ENCODE measurements around the gene ZRSR2. TPM values are rescaled to one million over a fixed set of nuclear protein-coding genes. Genes with fewer than 3 reads are reported as not detected.

Gene ZRSR2
- total RNA-seq, 2 experiments from 2014 or later: 15.7 to 16.7 TPM

GRCh38 chrX:15834053-15834452, 43.8 kb downstream of the ZRSR2 start:
- Mint-ChIP-seq H3K9me3 (no peaks in the 10 kb centered on the region), H3K27ac (no peak overlapping the region), H3K36me3 (ENCODE audit: low read depth) (no peaks in the 10 kb centered on the region), H3K27me3 (ENCODE audit: low read depth) (no peaks in the 10 kb centered on the region), H3K4me3 (no peak overlapping the region), H3K4me1 (ENCODE audit: low read depth) (peaks cover 8% of the 10 kb centered on the region)
- DNase-seq: no peak
- CTCF ChIA-PET: interaction anchor here (1.7 kb wide), 1 partner anchor 14 kb away, joined by 4 read pairs; no protein-coding TSS in a partner anchor
- intact Hi-C loops (cut with micrococcal nuclease): loop anchor here (2.0 kb wide), 1 partner anchor 19 kb away; no protein-coding TSS in a partner anchor

- no peaks in the 10 kb centered on the region for H3K9me3 Mint-ChIP-seq
- no peak overlapping the region for H3K27ac Mint-ChIP-seq
- peaks cover 3% of the 10 kb centered on the region for H3K4me1 Mint-ChIP-seq (ENCODE audit: low read depth)
Measured at GRCh38 chrX:15834827-15835595, 44.7 kb downstream of the ZRSR2 start.

DNA sequence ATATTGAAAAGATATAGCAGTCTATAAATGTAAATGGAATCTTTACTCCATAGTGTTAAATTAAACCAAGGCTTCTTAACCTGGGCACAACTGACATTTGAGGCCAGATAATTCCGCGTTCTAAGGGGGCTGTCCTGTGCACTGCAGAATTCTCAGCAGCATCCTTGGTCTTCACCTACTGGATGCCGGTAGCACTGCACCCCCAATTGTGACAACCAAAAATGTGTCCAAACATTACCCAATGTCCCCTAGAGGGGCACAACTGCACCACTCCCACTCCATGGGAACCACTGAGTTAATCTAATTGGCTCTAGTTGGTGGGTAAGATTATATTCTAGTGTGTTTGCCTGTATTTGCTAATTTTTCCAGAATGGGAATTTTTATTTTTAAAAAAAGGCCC, 47.7 kb downstream of the ZRSR2 start:
- no peaks in the 10 kb centered on the region for H3K9me3 Mint-ChIP-seq
- no peaks in the 10 kb centered on the region for H3K36me3 Mint-ChIP-seq (ENCODE audit: low read depth)
- peaks cover 2% of the 10 kb centered on the region for H3K4me1 Mint-ChIP-seq (ENCODE audit: low read depth)
- H3K27ac Mint-ChIP-seq: no peak overlapping the region
- no peak for DNase-seq
- CTCF ChIA-PET: no interaction called here
- intact Hi-C loops (cut with micrococcal nuclease): no loop called here
- H3K4me3 Mint-ChIP-seq: no peak overlapping the region
- H3K27me3 Mint-ChIP-seq (ENCODE audit: low read depth): no peaks in the 10 kb centered on the region

More at GRCh38 chrX:15834827-15835595, 44.7 kb downstream of the ZRSR2 start:
- intact Hi-C loops (cut with micrococcal nuclease): loop anchor here (2.0 kb wide), 1 partner anchor 18 kb away; no protein-coding TSS in a partner anchor
- no peaks in the 10 kb centered on the region for H3K27me3 Mint-ChIP-seq (ENCODE audit: low read depth)
- CTCF ChIA-PET: interaction anchor here (1.7 kb wide), 1 partner anchor 15 kb away, joined by 4 read pairs; no protein-coding TSS in a partner anchor
- DNase-seq: no peak
- no peak overlapping the region for H3K4me3 Mint-ChIP-seq
- no peaks in the 10 kb centered on the region for H3K36me3 Mint-ChIP-seq (ENCODE audit: low read depth)

- intact Hi-C loops (cut with micrococcal nuclease): no loop called here
- Mint-ChIP-seq H3K4me1 (ENCODE audit: low read depth) (peaks cover 6% of the 10 kb centered on the region), H3K4me3 (no peak overlapping the region), H3K9me3 (no peaks in the 10 kb centered on the region), H3K27ac (no peak overlapping the region), H3K27me3 (ENCODE audit: low read depth) (no peaks in the 10 kb centered on the region), H3K36me3 (ENCODE audit: low read depth) (peaks cover 8% of the 10 kb centered on the region)
- CTCF ChIA-PET: no interaction called here
- no peak for DNase-seq
Measured at GRCh38 chrX:15841853-15842516, 51.7 kb downstream of the ZRSR2 start.

- CTCF ChIA-PET: no interaction called here
- Mint-ChIP-seq H3K4me3 (no peak overlapping the region), H3K9me3 (no peaks in the 10 kb centered on the region), H3K27me3 (ENCODE audit: low read depth) (no peaks in the 10 kb centered on the region), H3K4me1 (ENCODE audit: low read depth) (peaks cover 6% of the 10 kb centered on the region), H3K36me3 (ENCODE audit: low read depth) (peaks cover 11% of the 10 kb centered on the region), H3K27ac (no peak overlapping the region)
- intact Hi-C loops (cut with micrococcal nuclease): no loop called here
- DNase-seq: no peak
Measured at GRCh38 chrX:15843960-15844359, 53.7 kb downstream of the ZRSR2 start.

DNA sequence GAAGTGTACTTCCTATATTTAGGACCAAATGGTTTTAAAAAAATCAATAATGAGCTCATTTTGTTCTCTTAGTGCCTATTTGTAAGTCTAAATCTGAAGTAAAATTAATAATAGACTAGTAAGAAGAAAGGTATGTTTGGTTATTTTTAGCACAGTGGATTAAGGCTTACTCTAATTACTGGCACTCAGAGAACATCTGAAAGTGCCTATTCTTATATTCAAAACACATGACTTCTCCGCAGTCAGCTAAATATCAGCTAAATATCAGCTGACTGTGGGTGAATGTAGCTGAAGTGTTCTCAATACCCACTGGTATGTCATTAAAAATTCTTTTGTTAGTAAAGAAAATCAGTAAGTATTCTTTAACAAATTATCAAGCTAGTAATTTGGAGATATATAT, 58.3 kb downstream of the ZRSR2 start:
- peaks cover 22% of the 10 kb centered on the region for H3K4me1 Mint-ChIP-seq (ENCODE audit: low read depth)
- no peak for DNase-seq
- CTCF ChIA-PET: interaction anchor here (1.0 kb wide), 1 partner anchor 9 kb away, joined by 4 read pairs; no protein-coding TSS in a partner anchor
- no peaks in the 10 kb centered on the region for H3K9me3 Mint-ChIP-seq
- H3K27ac Mint-ChIP-seq: no peak overlapping the region
- no peaks in the 10 kb centered on the region for H3K27me3 Mint-ChIP-seq (ENCODE audit: low read depth)
- H3K4me3 Mint-ChIP-seq: no peak overlapping the region
- intact Hi-C loops (cut with micrococcal nuclease): no loop called here
- H3K36me3 Mint-ChIP-seq (ENCODE audit: low read depth): peaks cover 18% of the 10 kb centered on the region

GRCh38 chrX:15849555-15849954, 59.3 kb downstream of the ZRSR2 start:
- DNase-seq: no peak
- intact Hi-C loops (cut with micrococcal nuclease): no loop called here
- Mint-ChIP-seq H3K27me3 (ENCODE audit: low read depth) (no peaks in the 10 kb centered on the region), H3K27ac (no peak overlapping the region), H3K9me3 (no peaks in the 10 kb centered on the region), H3K36me3 (ENCODE audit: low read depth) (peaks cover 13% of the 10 kb centered on the region), H3K4me1 (ENCODE audit: low read depth) (peaks cover 20% of the 10 kb centered on the region), H3K4me3 (no peak overlapping the region)
- CTCF ChIA-PET: no interaction called here

- Mint-ChIP-seq H3K27ac (no peak overlapping the region), H3K27me3 (ENCODE audit: low read depth) (no peaks in the 10 kb centered on the region), H3K4me1 (ENCODE audit: low read depth) (peaks cover 22% of the 10 kb centered on the region), H3K36me3 (ENCODE audit: low read depth) (peaks cover 8% of the 10 kb centered on the region), H3K9me3 (no peaks in the 10 kb centered on the region), H3K4me3 (peak overlapping the region; percentile 67)
- no peak for DNase-seq
- intact Hi-C loops (cut with micrococcal nuclease): loop anchor here (1.0 to 10.0 kb wide), 15 partner anchors 19 to 1021 kb away; partner anchors contain the start of genes CA5B, GRPR, PIR and RBBP7
- CTCF ChIA-PET: no interaction called here
Measured at GRCh38 chrX:15853586-15854079, 63.3 kb downstream of the ZRSR2 start.

DNA sequence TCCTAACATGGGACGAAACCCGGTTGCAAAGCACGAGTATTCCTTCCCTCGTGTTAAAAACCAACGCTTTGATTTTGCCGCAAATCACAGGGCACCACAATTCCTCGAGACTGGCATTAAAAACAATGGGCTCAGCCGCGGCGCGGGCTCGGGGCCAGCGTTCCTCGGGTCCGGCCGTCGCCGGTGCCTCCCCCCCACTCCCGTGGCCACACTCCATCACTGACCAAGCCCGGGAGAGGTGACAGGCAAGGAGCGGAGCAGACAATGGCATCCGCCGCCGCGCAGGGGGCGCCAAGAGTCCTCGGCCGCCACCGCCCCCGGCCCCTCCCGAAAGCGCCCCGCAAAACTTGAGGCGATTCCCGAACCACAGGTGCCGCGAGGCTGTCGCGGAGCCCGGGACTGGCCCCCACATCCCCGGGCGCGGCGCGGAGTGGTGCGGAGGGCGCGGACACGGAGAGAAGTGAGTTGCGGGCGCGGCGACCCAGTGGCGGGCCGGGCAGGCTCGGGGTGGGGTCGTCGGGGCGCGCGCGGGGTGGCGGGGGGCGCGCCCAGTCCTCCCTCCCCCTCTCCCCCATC, 63.9 kb downstream of the ZRSR2 start:
- peak; percentile 43 for DNase-seq
- Mint-ChIP-seq H3K27me3 (ENCODE audit: low read depth) (no peaks in the 10 kb centered on the region), H3K9me3 (no peaks in the 10 kb centered on the region), H3K36me3 (ENCODE audit: low read depth) (peaks cover 8% of the 10 kb centered on the region), H3K27ac (peak overlapping the region; percentile 41), H3K4me3 (peak overlapping the region; percentile 67), H3K4me1 (ENCODE audit: low read depth) (peaks cover 22% of the 10 kb centered on the region)
- intact Hi-C loops (cut with micrococcal nuclease): loop anchor here (1.0 to 10.0 kb wide), 14 partner anchors 37 to 1021 kb away; partner anchors contain the start of genes CA5B, GRPR, PIR and RBBP7
- CTCF ChIA-PET: no interaction called here

- intact Hi-C loops (cut with micrococcal nuclease): loop anchor here (1.0 to 10.0 kb wide), 15 partner anchors 38 to 1020 kb away; partner anchors contain the start of genes CA5B, GRPR, PIR and RBBP7
- Mint-ChIP-seq H3K27me3 (ENCODE audit: low read depth) (no peaks in the 10 kb centered on the region), H3K9me3 (no peaks in the 10 kb centered on the region), H3K4me3 (peak within 1 kb of the TSS; percentile 88), H3K36me3 (ENCODE audit: low read depth) (peaks cover 4% of the 10 kb centered on the region), H3K4me1 (ENCODE audit: low read depth) (peaks cover 20% of the 10 kb centered on the region), H3K27ac (peak within 1 kb of the TSS; percentile 95)
- DNase-seq: peak; percentile 91
- CTCF ChIA-PET: no interaction called here
Measured at GRCh38 chrX:15854712-15855567, 64.7 kb downstream of the ZRSR2 start, which contains the start of gene AP1S2. Gene AP1S2, minus strand, starts transcription at chrX:15854813. Its CDS starts 2,289 bp downstream, at chrX:15852524.

DNA sequence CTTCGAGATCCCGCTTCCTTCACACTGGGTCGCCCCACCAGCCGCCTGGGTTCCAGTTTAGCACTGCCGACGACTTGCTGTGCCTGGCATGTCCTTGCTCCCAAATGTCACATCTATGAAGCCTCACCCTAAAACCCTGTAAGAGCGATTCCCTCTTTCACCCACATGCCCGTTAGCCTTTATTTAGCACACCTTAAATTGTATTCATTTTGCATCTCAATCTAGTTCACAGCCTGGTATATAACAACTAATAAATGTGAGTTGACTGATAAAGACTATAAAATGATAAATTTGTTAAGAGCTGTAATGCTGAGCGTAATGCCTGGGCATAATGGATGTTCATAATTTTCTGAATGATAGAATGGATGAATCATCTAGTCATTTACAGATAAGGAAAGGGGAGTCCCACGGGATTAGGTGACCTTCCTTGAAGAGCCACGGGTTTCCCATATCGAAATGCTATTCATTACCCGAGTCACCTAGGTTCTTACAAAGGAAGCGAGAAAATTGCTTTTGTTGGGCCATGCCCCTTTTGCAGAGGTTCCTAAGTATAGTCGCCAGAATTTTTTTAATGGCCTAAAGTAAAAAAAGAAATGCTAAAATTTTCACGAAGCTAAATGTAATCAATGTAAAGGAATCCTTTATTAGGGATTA, 65.4 kb downstream of the ZRSR2 start:
- intact Hi-C loops (cut with micrococcal nuclease): loop anchor here (1.0 to 10.0 kb wide), 6 partner anchors 105 to 1019 kb away; partner anchors contain the start of genes PIR, RBBP7 and SYAP1
- no peaks in the 10 kb centered on the region for H3K27me3 Mint-ChIP-seq (ENCODE audit: low read depth)
- no peaks in the 10 kb centered on the region for H3K9me3 Mint-ChIP-seq
- peak overlapping the region; percentile 95 for H3K27ac Mint-ChIP-seq
- peaks cover 2% of the 10 kb centered on the region for H3K36me3 Mint-ChIP-seq (ENCODE audit: low read depth)
- peak overlapping the region; percentile 88 for H3K4me3 Mint-ChIP-seq
- no peak for DNase-seq
- CTCF ChIA-PET: no interaction called here
- peaks cover 20% of the 10 kb centered on the region for H3K4me1 Mint-ChIP-seq (ENCODE audit: low read depth)

Measured in activated naive CD4-positive, alpha-beta T cell treated with anti-CD3 and anti-CD28 coated beads for 36 hours (primary cell).